ENCODE results near the gene BTF3L4.
"Not testable (repeated sequence)": the region's sequence is repeated elsewhere in the genome, so short reads cannot be mapped to it uniquely, and the experiment has no call there.

BTF3L4 gene

DNA sequence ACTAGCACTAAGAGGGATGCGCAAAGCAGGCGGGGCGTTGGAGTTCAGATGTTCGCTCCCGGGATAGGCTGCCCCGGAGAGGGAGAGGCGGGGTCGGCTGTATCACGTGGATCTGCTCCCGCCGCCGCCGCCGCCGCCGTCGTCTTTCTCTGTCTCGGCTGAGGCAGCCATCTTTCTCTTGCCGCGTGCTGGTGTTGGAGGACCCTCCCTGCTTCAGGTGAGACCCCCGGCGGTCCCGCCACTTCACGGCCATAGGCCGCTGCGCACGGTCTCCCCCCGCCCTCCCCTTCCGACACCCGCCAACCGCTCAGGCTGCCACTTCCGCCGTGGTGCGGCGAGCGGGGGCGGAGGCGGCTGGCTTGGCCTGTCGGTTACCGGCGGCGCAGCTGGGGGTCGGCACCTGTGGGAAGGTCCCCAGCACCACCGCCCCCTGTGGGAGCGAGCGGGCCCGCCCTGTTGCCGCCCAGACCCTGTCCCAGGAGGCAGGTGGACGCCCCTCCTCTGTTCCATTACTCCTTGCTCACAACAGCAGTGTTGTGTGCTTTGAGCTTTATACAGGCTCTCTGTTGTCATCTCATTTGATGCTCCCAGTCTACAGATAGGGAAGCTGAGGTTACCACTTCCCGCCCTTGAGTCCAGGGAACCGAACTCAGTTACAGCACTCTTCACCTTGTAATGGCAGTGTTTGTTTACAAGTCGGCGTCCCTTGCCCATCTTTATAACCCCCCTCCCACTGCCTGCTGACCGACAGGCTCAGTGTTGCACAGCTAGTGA, at the start of gene BTF3L4:
BTF3L4 (plus strand) TSS at position 133 of the 774 bp plus-strand sequence. CDS start 3,553 bp downstream, outside the sequence.
- peak; percentile 83 to 95 for DNase-seq (ENCODE audit: extremely low read depth in 1 of 2, low read depth in 1 of 2)

DNA sequence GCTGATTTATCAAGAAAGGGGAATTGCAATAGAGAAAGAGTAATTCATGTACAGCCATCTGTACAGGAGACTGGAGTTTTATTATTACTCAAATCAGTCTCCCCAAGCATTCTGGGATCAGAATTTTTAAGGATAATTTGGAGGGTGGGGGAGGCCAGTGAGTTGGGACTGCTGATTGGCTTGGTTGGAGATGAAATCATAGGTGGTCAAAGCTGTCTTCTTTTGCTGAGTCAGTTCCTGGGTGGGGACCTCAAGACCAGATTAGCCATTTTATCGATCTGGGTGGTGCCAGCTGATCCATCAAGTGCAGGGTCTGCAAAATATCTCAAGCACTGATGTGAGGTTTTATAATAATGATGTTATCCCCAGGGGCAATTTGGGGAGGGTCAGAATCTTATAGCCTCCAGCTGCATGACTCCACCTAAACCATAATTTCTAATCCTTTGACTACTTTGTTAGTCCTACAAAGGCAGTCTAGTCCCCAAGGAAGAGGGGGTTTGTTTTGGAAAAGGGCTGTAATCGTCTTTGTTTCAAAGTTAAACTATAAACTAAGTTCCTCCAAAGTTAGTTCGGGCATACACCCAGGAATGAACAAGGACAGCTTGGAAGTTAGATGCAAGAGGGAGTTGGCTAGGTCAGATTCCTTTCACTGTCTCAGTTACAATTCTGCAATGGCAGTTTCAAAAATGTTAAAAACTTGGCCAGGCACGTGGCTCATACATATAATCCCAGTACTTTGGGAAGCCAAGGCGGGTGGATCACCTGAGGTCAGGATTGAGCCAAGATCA, 48.7 kb upstream of the BTF3L4 start:
- DNase-seq (ENCODE audit: extremely low read depth in 1 of 2, low read depth in 1 of 2), result no peak

DNA sequence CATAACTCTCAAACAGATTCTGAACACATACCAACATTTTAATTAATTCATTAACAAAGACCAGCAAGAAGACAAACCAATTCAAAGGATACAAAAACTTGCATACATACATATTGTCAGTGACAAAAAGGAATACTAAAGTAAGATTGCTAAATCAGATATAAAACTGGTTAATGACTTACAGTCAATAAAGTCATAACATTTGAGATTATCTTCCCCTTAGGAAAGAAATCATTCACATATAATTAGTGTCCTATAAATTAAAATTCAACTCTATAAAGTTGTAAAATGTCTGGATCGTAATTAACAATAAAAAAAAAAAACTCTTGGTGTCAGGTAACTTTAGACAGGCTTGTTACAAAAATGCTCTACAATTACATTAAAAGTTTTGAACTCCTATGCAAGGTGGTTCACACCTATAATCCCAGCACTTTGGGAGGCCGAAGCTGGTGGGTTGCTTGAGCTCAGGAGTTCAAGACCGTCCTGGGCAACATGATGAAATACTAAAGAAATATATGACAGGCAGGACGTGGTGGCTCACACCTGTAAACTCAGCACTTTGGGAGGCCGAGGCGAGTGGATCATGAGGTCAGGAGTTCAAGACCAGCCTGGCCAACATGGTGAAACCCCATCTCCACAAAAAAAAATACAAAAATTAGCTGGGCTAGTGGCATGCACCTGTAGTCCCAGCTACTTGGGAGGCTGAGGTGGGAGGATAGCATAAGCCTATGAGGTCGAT, 47.9 kb upstream of the BTF3L4 start:
- no peak for DNase-seq (ENCODE audit: extremely low read depth in 1 of 2, low read depth in 1 of 2)

DNA sequence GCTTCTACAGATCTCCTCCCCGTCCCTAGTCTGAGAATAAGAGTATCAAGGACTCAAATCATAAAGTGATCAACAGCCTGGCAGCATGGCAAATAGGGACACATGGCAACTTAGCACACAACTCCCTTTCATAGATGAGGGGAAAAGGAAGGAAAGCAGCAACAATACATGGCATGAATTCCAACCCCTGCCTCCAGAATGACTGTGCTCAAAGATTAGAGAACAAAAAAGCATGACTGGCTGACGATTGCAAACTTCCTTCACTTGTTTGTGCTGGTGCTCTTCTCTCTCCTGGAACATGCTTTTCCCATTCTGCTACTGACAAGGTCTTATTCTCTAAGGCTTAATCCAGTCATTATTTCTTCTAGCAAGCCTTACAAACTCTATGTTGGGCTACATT, 34.0 kb upstream of the BTF3L4 start:
- no peak for DNase-seq (ENCODE audit: extremely low read depth in 1 of 2, low read depth in 1 of 2)

DNA sequence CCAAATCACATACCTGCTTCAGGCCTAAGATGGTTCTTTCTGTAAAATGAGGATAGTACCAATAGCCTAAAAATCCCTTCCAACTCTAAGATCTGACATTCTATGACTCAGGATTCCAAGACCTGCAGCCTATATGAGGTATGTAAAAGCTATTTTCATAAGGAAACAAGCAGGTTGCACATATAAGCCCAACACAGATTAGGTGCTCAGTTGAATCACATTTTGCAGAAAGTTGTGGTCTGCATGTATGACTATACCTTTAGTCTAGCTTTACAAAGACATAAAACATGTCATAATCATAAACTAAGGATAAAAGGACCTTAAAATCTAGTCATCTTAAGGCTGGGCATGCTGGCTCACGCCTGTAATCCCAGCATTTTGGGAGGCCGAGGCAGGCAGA, 29.8 kb upstream of the BTF3L4 start:
- DNase-seq (ENCODE audit: extremely low read depth in 1 of 2, low read depth in 1 of 2), result no peak

DNA sequence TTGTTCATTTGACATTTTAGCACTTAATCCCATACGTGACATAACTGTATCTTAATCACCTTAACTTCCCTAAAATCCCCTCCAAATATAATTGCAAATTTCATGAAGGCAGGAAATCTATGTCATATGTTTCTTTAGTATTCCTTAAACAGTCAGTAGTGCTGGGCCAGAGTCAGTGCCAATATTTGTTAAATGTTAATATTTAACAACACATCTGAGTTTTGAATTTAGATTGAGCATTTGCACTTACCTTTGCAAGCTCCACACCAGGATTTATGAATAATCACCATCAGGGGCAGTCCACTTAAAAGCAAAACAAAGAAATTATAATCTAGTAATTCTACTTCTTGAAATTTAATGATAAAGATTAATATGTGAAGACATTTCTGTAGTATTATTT, 27.8 kb upstream of the BTF3L4 start:
- no peak for DNase-seq (ENCODE audit: extremely low read depth in 1 of 2, low read depth in 1 of 2)

DNA sequence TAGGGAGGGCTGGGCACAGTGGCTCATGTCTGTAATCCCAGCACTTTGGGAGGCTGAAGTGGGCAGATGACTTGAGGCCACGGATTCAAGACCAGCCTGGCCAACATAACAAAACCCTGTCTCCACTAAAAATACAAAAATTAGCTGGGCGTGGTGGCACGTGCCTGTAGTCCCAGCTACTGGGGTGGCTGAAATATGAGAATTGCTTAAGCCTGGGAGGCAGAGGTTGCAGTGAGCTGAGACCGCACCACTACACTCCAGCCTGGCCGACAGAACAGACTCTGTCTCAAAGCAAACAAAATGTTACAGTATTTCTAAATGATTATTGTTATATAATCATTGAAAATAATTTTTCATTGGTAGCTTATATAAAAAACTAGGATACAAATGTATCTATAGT, 27.3 kb upstream of the BTF3L4 start:
- not testable (repeated sequence) for DNase-seq (ENCODE audit: extremely low read depth in 1 of 2, low read depth in 1 of 2)

DNA sequence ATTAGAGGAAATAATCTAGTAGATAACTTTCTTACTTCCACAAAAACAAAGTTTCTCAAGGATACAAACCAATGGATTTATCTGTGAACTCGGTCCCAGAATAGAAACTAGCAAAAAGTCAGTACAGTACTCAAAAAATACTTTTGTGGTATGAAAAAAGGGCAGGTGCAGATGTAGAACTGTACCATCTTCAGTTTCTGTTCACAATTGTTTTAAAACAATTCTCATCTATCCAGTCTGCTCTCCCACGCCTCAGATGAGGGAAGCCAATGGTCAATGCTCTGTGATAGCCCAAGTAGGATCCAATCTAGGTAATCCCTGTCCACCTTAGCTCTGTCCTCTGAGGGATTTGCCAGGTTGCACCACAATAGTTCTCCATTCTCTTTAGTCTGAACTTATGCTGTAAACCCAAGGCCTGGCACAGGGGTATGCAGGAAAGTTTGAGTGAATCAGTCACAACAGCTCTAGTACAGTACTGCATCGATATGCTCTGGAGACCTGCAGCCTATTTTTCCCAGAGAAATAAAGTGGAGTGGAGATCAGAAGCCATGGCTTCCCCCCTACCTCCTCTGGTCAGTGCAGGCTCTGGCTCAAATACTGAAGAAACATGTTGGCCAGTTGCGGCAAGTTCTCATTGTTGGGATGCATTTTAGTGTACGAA, 23.8 kb upstream of the BTF3L4 start:
- DNase-seq (ENCODE audit: extremely low read depth in 1 of 2, low read depth in 1 of 2), result no peak

DNA sequence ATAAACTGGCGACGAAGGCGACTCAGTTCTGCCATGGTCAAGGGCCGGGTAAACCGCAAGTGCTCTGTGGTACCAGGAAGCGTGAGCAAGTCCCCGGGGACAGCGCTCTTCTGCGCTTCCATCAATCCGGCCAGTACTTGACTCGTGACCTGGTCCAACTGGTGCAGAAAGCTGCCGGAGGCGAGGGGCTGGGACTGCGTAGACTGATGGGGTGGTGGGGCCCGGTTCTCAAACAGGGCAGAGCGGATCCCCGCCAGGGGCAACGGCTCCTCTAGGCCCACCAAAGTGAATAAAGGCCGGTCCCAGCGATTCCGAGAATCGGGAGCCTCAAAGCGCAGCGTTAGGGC, 23.3 kb upstream of the BTF3L4 start:
- no peak for DNase-seq (ENCODE audit: extremely low read depth in 1 of 2, low read depth in 1 of 2)

DNA sequence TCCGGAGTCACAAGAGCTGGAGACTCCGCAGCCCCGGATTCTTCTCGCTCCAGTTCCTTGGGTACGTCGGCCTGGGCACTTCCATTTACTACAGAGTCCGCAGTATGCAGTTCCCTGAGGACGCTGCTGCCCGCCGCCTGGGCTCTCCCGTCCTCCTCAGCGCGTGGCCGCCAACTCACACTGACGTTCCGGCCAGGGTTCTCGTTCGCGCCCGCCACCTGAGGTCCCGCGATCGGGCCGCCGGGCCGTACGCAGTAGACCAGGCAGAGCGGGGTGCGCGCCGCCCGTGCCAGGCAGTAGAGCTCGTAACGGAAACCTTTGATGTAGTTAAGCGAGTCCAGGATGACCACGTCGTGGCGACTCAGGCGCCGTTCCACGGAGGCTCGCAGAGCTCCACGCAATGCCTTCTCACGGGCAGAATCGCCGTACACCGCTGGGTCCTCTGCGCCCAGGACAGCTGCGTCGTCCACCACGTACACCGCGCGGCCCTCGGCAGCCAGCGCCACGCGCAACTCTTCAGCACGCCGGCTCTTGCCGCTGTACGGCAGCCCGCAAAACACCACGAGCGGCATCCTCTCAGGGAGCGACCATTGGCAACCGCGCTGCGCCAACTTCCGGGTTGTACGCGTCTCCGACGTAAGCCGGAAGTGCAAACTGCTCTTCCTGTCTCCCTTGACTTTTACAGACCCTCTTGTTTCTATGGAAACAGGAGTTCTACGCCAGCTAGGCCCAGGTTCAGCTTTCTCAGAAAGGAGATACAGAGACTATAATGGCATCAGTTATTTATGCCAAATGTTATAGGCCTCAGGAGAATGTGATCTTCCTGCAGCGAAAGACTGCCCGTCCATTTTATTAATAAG, 22.7 kb upstream of the BTF3L4 start, which contains the start of gene KTI12:
KTI12 (minus strand) TSS at position 621 of the 860 bp plus-strand sequence; CDS start at position 572, 49 bp downstream.
- DNase-seq (ENCODE audit: extremely low read depth in 1 of 2, low read depth in 1 of 2), result peak; percentile 64 to 82

DNA sequence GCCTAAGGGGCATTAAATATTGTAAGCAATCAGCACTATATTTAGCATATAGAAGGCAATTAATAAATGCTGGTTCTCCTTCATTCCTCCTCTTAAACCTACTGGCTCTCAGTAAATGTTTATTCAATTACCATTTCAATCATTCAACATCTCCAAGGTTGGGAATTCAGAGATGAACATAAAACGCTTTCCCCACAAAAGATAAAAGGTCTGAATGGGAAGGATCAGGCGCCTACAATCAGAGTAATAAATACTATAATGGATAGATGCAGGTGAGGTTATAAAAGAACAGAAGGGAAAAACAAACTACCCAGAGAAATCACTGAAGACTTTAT, 22.1 kb upstream of the BTF3L4 start:
- DNase-seq (ENCODE audit: extremely low read depth in 1 of 2, low read depth in 1 of 2), result no peak

DNA sequence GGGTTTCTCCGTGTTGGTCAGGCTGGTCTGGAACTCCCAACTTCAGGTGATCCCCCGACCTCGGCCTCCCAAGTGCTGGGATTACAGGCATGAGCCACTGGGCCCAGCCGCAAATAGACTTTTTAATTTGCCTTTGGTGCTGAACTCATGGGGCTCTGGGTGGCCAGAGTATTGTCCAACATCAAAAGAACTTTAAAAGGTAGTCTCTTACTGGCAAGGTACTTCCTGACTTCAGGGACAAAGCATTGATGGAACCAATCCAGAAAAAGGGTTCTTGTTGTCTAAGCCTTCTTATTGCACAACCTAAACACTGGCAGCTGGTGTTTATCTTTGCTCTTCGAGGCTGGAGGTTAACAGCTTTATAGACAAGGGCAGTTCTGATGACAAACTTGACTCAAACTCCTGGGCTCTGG, 18.7 kb upstream of the BTF3L4 start:
- no peak for DNase-seq (ENCODE audit: extremely low read depth in 1 of 2, low read depth in 1 of 2)

DNA sequence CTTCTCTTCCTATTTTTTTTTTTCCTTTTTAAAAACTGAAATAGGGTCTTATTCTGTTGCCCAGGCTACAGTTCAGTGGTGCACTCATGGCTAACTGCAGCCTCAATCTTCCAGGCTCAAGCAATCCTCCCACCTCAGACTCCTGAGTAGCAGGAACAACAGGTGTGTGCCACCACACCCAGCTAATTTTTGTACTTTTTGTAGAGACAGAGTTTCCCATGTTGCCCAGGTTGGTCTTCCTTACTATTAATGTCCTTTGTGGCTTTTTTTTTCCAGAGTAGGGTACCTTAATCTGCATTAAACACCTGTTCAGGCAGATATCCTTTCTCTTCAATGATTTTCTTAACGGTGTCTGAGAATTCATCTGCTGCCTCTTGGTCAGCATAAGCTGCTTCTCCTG, 18.2 kb upstream of the BTF3L4 start:
- no peak for DNase-seq (ENCODE audit: extremely low read depth in 1 of 2, low read depth in 1 of 2)

DNA sequence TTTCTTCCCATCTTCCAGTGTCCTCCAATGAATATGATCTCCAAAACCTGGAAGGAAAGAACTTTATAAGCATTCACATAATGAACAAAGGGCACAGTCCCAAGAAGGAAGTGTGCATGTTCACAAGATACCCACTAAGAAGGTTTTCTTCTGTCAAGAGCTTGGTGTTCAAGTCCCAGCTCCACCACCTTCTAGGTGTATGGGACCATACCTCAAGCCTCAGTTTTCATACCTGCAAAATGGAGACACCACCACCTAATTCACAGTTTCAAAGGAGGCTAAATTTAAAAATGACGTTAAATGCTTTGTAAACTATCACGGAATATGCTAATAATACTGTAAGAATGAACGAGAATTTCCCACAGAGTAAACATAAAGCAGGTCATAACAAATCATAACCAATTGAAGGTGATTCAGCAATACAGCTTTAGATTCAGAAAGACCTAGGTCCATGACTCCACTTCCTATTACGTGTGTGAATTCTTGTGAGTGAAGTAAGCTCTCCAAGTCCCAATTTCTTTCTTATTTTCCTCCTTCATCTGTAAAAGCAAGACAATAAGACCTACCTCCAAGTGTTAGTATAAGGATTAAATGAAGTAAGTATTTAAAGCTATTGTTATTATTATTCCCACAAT, 14.4 kb upstream of the BTF3L4 start:
- no peak for DNase-seq (ENCODE audit: extremely low read depth in 1 of 2, low read depth in 1 of 2)

DNA sequence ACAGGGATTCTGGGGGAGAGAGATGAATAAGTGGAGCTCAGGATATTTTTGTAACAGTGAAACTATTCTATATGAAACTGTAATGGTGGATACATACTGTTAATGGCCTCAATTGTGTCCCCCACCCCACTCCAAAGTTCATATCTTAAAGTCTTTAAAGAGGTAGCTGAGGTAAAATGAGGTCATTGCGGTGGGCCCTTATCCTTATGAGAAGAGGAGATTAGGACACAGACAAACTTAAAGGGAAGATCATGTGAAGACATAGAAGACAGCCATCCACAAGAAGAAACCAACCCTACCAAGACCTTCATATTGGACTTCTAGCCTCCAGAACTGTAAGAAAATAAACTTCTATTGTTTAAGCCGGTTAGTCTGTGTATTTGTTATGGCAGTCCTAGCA, 10.9 kb upstream of the BTF3L4 start:
- DNase-seq (ENCODE audit: extremely low read depth in 1 of 2, low read depth in 1 of 2), result no peak

DNA sequence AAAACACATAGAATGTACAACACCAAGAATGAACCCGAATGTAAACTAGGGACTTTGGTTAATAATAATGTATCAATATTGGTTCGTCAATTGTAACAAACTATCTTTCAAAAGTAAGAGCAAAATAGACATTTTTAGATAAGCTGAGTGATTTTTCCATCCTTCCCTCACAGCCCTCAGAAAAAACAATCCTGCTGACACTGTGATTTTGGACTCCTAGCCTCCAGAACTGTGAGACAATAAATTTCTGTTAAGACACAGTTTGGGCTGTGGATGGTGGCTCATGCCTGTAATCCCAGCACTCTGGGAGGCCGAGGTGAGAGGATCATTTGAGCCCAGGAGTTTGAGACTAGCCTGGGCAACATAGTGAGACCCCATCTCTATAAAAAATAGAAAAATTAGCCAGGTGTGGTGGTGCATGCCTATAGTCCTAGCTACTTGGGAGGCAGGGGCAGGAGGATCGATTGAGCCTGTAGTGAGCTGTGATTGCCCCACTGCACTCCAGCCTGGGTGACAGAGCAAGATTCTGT, 10.4 kb upstream of the BTF3L4 start:
- DNase-seq (ENCODE audit: extremely low read depth in 1 of 2, low read depth in 1 of 2), result not testable (repeated sequence)

DNA sequence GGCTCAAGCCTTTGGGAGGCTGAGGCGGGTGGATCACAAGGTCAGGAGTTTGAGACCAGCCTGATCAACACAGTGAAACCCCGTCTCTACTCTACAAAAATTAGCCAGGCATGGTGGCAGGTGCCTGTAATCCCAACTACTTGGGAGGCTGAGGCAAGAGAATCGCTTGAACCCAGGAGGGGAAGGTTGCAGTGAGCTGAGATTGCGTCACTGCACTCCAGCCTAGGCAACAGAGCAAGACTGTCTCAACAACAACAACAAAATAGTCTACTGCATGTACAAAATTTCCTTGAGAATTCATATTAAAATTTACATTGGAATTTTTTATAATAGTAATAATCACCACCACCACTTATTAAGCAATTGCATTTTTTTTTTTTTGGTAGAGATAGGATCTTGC, 6.8 kb upstream of the BTF3L4 start:
- not testable (repeated sequence) for DNase-seq (ENCODE audit: extremely low read depth in 1 of 2, low read depth in 1 of 2)

DNA sequence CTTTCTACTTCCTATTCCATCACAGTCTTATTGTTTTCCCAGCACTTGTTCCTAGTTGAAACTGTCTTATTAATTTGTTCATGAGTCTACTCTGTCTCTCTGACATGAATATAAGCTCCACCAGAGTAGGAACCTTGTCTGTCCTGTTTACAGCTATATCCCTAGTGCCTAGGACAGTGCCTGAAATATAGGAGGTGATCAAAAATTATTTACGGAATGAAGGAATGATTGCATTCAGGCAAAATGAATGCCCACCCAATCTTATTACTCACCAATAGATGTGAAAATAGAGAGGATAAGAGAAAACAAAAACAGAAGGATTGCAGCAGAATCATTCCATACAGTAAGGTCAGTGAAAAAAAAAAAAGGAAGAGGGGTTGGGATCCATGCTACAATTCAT, 2.2 kb upstream of the BTF3L4 start:
- DNase-seq (ENCODE audit: extremely low read depth in 1 of 2, low read depth in 1 of 2), result no peak

DNA sequence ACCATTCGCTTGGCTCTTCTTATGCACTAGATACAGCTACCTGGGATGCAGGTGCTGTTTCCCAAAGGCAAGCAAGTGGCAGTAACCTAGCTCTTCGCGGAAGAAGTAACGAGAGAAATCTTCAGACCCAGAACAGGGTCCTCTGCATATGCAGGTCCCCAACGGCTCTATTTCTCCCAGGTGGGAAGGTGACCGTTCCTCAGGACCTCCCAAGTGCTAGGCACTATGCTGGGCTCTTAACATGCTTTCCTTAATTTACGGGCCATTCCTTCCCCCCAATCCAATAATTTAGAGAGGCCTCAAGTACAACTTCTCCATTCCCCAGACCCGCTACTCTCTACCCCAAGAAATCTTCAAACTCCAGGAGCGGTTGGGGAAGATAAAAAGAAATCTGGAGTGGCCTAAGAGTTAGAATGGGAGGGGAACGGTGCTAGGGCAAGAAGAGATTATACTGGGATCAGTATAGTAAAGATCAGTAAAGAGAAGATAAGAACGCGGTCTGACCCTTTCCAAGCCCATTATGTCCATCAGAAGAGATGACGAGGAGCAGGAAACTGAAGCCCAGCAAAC, 1.5 kb upstream of the BTF3L4 start:
- DNase-seq (ENCODE audit: extremely low read depth in 1 of 2, low read depth in 1 of 2), result no peak
